SK-N-DZ (cell line): ENCODE data around the gene HRH2. TPM values are rescaled to one million over a fixed set of nuclear protein-coding genes. Genes with fewer than 3 reads are reported as not detected.
A peak's percentile ranks its signal among the peaks of the same experiment; 100 is the strongest.
"Not testable (repeated sequence)": the region's sequence is repeated elsewhere in the genome, so short reads cannot be mapped to it uniquely, and the experiment has no call there.

ENCODE experiments used
- DNase-seq: peaks from one replicate; pipeline ENCODE4 v3.0.0-alpha.2; 2015; ENCODE audit warnings: low spot score
- polyA plus RNA-seq, 2 experiments: library from polyadenylated mRNA; depleted of rRNA; stranded (reverse); fragments of >200 nt; gene quantifications; 2 replicates each; pipeline ENCODE4 v1.2.3, GENCODE V29; 2014

The HRH2 gene
- not detected in 2 replicates for polyA plus RNA-seq (2014; cell fraction: cytosol; rRNA removed)
- polyA plus RNA-seq (2014; cell fraction: nucleus; rRNA removed), result not detected in 2 replicates

- DNase-seq, result no peak
These were observed at the start of gene HRH2 for GRCh38 chr5:175657593-175658271. HRH2 (plus strand) TSS chr5:175658071; CDS start chr5:175683234, 25,163 bp downstream.

GRCh38 chr5:175609526-175609925 lies 48.3 kb upstream of the HRH2 start:
- no peak for DNase-seq

GRCh38 chr5:175610381-175610780 lies 47.5 kb upstream of the HRH2 start:
- no peak for DNase-seq

GRCh38 chr5:175610898-175611297 lies 47.0 kb upstream of the HRH2 start:
- DNase-seq, result no peak

GRCh38 chr5:175614223-175614815 lies 43.6 kb upstream of the HRH2 start:
- DNase-seq, result no peak

GRCh38 chr5:175614861-175615260 lies 43.0 kb upstream of the HRH2 start:
- no peak for DNase-seq

GRCh38 chr5:175616083-175616482 lies 41.8 kb upstream of the HRH2 start:
- DNase-seq, result no peak

GRCh38 chr5:175616527-175616926 lies 41.3 kb upstream of the HRH2 start:
- DNase-seq, result not testable (repeated sequence)

- DNase-seq, result no peak
These were observed 40.4 kb upstream of the HRH2 start for GRCh38 chr5:175617447-175617846.

- no peak for DNase-seq
These were observed 37.3 kb upstream of the HRH2 start for GRCh38 chr5:175620527-175620926.

GRCh38 chr5:175621971-175622370 lies 35.9 kb upstream of the HRH2 start:
- no peak for DNase-seq

- peak; percentile 35 for DNase-seq
These were observed 34.8 kb upstream of the HRH2 start for GRCh38 chr5:175623088-175623487.

- DNase-seq, result no peak
These were observed 33.6 kb upstream of the HRH2 start for GRCh38 chr5:175624316-175624715.

GRCh38 chr5:175627005-175627404 lies 30.9 kb upstream of the HRH2 start:
- DNase-seq, result no peak

GRCh38 chr5:175627739-175628138 lies 30.1 kb upstream of the HRH2 start:
- DNase-seq, result no peak

- no peak for DNase-seq
These were observed 29.2 kb upstream of the HRH2 start for GRCh38 chr5:175628668-175629067.

GRCh38 chr5:175629261-175629660 lies 28.6 kb upstream of the HRH2 start:
- no peak for DNase-seq

GRCh38 chr5:175629793-175630192 lies 28.1 kb upstream of the HRH2 start:
- no peak for DNase-seq

- DNase-seq, result no peak
These were observed 21.9 kb upstream of the HRH2 start for GRCh38 chr5:175635854-175636584.

GRCh38 chr5:175638305-175638704 lies 19.6 kb upstream of the HRH2 start:
- DNase-seq, result no peak

GRCh38 chr5:175640106-175640775 lies 17.6 kb upstream of the HRH2 start:
- no peak for DNase-seq

GRCh38 chr5:175642998-175643397 lies 14.9 kb upstream of the HRH2 start:
- no peak for DNase-seq
